ENCODE results near the gene NUDT17.
A peak's percentile ranks its signal among the peaks of the same experiment; 100 is the strongest.

Gene NUDT17

GRCh38 chr1:145849356-145850160, 4.1 kb downstream of the NUDT17 start:
- DNase-seq: peak in 1 of 2 donors; percentile 7

GRCh38 chr1:145855426-145855948, 10.1 kb downstream of the NUDT17 start:
- no peak for DNase-seq

DNA sequence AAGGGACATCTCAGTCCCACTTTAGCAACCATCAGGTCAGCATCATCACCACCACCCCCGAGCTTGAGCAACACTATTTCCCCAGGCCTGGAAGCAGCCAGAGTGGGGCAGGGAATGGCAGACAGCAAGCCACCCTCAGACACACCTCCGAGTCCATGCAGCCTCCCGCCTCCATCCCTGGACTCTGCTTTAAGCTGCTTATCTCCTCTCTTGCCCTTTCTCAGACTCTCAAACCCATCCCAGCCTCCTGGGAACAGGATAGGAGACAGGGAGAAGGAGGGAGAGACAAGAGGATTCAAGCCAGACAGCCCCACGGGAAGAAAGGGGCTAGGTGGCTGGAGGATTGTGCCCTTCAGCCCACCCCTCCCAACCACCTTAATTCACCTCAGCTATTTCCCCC, 11.7 kb downstream of the NUDT17 start:
- no peak for DNase-seq

DNA sequence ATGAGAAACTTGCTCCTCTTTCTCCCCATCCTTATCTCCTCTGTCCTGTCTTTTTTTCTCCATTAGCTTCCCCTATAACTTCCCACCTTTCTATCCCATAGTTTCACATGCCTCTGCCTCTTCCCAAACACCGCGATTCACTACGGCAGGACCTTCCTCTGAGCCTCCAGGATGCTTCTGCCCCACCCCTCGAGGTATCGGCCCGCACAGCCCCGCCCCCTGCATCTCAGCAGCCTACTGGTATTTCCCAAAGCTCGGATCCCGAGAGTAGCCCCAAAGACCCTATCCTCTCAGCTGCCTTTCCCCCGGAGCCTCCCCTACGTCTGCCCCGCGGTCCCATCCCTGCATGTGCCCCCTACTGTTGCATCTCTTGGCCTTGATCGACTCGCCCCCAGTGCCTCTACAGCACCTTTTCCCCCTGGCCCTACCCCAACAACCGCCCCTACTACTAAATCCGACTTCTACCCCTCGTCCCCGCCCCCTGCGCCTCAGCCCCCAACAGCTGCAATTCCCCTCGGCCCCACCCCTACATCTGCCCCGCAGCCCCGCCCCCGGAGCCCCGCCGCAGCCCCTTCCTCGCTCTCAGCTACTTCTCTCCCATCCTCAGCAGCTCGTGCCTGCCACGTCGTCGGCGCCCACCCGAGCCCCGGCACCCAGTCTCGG, 12.9 kb downstream of the NUDT17 start:
- peak in 1 of 2 donors; percentile 26 for DNase-seq

GRCh38 chr1:145858901-145859490, 13.6 kb downstream of the NUDT17 start, which contains the start of gene PIAS3:
PIAS3 (minus strand) TSS chr1:145859081; CDS start chr1:145858990, 91 bp downstream.
- DNase-seq: peak; percentile 84 to 87

GRCh38 chr1:145859491-145860023, 14.1 kb downstream of the NUDT17 start:
- peak; percentile 69 to 80 for DNase-seq

DNA sequence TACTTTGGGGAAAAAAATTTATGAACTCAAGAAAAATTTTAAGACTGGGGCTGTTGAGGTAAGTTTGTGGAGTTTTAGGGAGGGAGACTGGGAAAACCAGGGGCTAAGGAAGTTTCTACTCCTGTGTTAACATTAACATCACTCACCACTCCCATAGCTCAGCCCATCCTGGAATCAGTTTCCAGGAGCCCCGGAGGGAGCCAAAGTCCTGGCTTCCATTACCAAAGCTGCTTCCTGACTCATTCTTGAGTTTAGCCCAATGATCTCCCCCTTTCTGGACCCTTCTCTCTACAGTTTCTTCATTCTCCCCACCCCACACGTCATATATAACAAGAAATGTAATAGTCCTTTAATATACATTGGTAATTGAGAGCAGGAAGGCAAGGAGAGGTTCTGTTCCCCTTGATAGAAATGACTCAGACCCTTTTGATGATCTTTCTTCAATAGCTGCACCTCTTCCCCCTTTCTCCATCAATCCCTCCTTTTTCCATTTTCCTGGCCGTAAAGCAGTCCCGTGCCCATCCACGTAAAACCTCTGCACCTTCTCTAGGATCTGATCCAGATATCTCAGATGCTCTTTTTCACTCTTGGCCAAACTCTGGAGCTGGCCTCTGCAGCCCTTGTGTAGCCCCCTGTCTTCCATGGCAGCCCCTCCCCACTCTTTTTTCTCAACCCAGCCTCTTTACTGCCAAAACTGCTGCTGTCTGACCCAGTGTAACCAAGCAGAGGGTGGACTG, 18.0 kb downstream of the NUDT17 start:
- DNase-seq: no peak

- no peak for DNase-seq
Observed at GRCh38 chr1:145868232-145868631, 22.8 kb downstream of the NUDT17 start.

GRCh38 chr1:145871994-145872924, 26.8 kb downstream of the NUDT17 start:
- peak; percentile 18 to 38 for DNase-seq

- no peak for DNase-seq
Observed at GRCh38 chr1:145874646-145875045, 29.2 kb downstream of the NUDT17 start.

DNA sequence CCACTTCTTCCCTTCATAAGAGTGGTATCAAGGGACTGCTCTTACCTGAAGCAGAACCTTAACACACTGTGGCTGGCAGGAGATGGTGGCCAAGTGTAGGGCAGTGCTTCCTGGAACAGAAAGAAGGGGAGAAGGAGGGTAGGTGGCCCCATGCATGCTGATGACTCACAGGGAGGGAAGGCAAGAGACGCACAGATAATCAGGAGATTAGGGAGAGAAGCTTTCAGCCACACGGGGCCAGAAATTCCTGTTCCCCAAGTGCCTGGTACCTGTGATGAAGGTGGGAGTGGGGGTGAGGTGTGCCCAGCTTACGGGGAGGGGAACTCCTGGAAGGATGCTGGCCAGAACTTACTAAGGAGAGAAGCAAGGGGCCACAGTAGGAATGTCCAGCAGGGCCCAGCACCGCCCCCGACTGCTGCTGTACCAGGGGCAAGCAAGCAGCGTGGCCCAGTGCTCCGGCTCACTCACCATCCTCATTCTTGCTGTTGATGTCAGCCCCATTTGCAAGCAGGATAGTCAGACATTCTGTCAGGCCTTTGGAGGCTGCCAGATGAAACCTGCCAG, 32.6 kb downstream of the NUDT17 start:
- DNase-seq: no peak

- DNase-seq: no peak
Observed at GRCh38 chr1:145878724-145879123, 33.3 kb downstream of the NUDT17 start.

DNA sequence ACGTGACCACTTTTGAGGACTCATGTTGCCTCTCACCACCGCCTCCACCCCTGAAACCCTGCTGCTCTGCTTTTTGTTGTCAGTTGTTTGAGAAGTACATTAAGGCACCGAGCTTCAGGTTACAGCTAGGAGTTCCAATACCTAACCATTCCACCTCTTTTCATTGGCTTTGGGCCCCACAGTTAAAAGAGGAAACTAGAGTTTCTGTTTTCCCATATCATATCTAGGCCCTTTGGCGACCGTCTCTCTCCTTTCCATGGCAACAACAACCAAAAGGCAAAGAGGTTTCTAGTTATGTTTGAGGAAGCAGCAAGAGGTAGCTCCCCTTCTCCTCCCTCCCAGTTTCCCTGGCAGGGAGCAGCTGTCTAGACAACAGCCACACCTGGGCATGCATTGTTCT, 34.3 kb downstream of the NUDT17 start:
- no peak for DNase-seq

DNA sequence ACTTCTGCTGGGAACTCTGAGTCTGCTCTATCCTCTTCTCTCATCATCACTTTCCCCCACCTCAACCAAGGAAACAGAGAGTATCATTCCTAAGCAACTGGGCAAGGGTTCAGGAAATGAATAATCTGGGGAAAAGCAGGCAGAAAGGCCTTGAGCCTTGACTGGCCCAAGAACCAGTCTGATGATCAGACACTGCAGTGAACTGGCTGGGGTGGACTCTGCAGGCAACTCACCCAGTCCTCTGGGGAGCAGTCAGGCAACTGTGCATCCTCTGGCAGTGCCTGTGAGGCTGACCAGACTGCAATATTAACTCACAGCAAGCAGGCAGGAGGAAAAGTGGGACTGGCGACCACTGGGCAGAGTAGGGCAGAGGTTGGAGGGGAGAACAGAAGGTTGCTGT, 39.2 kb downstream of the NUDT17 start:
- DNase-seq: no peak

DNA sequence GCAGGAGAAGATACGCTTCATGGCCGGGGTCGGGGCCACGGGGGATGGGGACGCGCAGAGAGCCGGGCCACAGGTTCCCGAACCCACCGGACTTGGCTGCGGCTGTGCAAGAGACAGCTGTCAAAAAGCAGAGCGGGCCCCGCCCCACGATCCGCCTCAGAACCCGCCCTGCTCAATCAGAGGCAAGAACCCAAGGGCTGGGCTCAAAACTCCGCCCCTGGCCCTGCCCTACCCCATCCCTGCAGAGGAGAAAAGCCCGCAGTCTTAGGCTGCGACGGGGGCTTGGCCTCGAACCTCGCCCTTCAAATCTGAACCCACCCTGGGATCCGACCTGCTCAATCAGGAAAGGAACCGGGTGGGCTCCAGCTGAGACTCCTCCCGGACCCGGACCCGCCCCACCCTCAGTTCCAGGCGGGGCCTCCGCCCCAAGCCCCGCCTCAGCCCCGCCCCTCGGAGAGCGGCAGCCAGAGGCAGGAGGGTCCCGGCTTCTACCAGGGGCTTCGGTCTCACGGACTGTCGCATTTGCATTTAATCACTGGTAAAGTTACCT, 40.4 kb downstream of the NUDT17 start, which contains the start of gene ANKRD35:
Gene ANKRD35, minus strand, starts transcription at position 129 of the 550 bp plus-strand sequence. Its CDS starts 108 bp downstream, at position 21.
- DNase-seq: peak; percentile 84 to 87

GRCh38 chr1:145886390-145886789, 41.0 kb downstream of the NUDT17 start:
- no peak for DNase-seq

DNA sequence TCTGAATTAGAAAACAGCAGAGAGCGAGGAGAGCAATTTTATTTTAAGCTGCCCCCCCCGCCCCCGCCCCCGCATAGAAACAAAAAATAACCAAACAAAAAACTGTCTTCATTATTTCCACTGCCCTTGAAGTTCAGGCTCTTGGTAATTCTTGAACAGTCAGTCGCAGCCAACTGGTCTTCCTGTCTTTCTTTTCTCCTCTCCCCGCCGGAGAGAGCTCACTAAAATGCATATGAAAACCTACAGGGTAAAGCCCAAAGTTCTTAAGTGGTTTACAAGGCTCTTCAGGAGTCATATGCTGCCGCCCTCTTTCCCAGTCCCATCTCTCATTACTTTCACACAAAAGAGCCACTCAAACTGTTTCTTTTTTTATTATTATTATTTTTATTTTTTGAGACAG, 41.4 kb downstream of the NUDT17 start:
- no peak for DNase-seq

DNA sequence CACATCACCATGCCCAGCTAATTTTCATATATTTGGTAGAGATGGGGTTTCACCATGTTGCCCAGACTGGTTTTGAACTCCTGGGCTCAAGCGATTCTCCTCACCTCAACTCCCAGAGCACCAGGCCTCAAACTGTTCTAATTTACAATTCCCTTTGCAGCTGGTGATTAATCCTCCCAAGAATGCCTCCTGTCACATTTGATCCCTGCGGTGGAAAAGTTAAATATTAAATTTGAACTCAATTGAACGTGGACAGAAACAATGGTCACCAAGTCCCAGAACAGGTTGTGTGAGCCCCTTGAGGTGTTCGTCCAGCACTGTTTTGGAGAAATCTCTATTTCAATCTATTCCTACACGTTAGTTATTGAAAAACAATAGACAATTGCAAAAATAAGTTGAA, 42.2 kb downstream of the NUDT17 start:
- DNase-seq: no peak

GRCh38 chr1:145889722-145890121, 44.3 kb downstream of the NUDT17 start:
- no peak for DNase-seq

DNA sequence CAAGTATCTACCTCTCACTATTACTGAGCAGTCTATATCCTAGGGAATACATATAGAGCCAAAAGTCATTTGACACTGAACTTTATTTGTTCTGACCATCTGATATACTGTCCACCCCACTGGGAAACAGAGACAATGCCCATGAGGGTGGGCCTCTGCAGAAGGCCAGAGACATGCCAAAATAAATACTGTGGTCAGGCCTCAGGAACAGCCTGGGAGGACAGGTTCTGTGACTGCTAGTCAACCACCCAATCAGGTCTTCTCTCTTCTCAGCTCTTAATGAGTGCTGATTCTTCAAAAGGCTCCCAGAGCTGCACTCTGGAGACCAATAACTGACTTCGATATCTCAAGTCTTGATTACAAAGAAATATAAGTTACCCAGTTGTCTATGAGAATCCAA, 45.7 kb downstream of the NUDT17 start:
- no peak for DNase-seq
